Sigmoid colon (tissue), 7 donors: ENCODE data around the gene TXNRD2. TPM values are rescaled to one million over a fixed set of nuclear protein-coding genes. Genes with fewer than 3 reads are reported as not detected.

ENCODE experiments used
- DNase-seq: peaks from one replicate; pipeline ENCODE4 v3.0.0-alpha.2; 2019
- H3K27ac ChIP-seq, 4 donors: fragments of 200-600 bp; sonication (generic); one replicate each; pipeline ENCODE4 v1.5.1; 2016 to 2019; ENCODE audit warnings: mild to moderate bottlenecking in 1 of 4
- H3K27me3 ChIP-seq, 3 donors: fragments of 200-600 bp; sonication (generic); one replicate each; pipeline ENCODE4 v1.5.1; 2019; ENCODE audit warnings: mild to moderate bottlenecking in 1 of 3
- H3K36me3 ChIP-seq, 4 donors: fragments of 200-600 bp; sonication (generic); one replicate each; pipeline ENCODE4 v1.5.1; 2016 to 2019
- H3K4me1 ChIP-seq, 4 donors: fragments of 200-600 bp; sonication (generic); one replicate each; pipeline ENCODE4 v1.5.1; 2017 to 2019
- H3K4me3 ChIP-seq, 4 donors: fragments of 200-600 bp; sonication (generic); one replicate each; pipeline ENCODE4 v1.5.1; 2017 to 2019; ENCODE audit warnings: mild to moderate bottlenecking in 2 of 4, moderate library complexity in 1 of 4
- H3K9me3 ChIP-seq, 4 donors: fragments of 200-600 bp in 3 of 4; sonication (generic) in 3 of 4; one replicate each; pipeline versions ENCODE4 v1.5.1 to v1.6.1; 2013 to 2019
- EP300 ChIP-seq, 4 donors: sonication (generic); formaldehyde crosslinking; IDR thresholded peaks; one replicate each; pipeline ENCODE4 v1.6.1; 2017; ENCODE audit warnings: antibody characterized with exemption in 4 of 4
- POLR2A ChIP-seq, 2 donors: fragments of 450-650 bp; IDR thresholded peaks; one replicate each; pipeline ENCODE4 v1.6.1; 2016; ENCODE audit warnings: antibody characterized with exemption in 2 of 2, mild to moderate bottlenecking in 2 of 2, moderate library complexity in 2 of 2
- POLR2AphosphoS5 ChIP-seq, 4 donors: sonication (generic); formaldehyde crosslinking; IDR thresholded peaks; one replicate each; pipeline ENCODE4 v1.6.1; 2017; ENCODE audit warnings: antibody characterized with exemption in 4 of 4
- WGBS, 2 donors: extraction: QIAGEN DNeasy Blood & Tissue Kit; methylation state at CpG; one replicate each; pipeline ENCODE4 v1.1.7; 2013; 5-methylcytosine and 5-hydroxymethylcytosine counted together
- intact Hi-C: fragments of 100-400 bp; cut with DNase I; formaldehyde crosslinking; loops from one replicate; pipeline ENCODE4 v1.15.1; 2023
- polyA plus RNA-seq, 3 donors: library from polyadenylated mRNA; stranded (reverse); fragments of 200-250 nt; gene quantifications; one replicate each; pipeline ENCODE4 v1.2.3, GENCODE V29; 2013
- total RNA-seq, 4 donors: library from RNA; depleted of rRNA; stranded (reverse); fragments of >200 nt; gene quantifications; one replicate each; pipeline ENCODE4 v1.1.0, GENCODE V29; 2016
- TF ChIP-seq, protein P1 (sequence below), 4 experiments: fragments of 450-650 bp in 3 of 4; fragments of 200-600 bp in 1 of 4; IDR thresholded peaks; one replicate each; pipeline ENCODE4 v1.5.1; 2016 to 2019; ENCODE audit warnings: antibody characterized with exemption in 4 of 4, mild to moderate bottlenecking in 3 of 4, moderate library complexity in 2 of 4
- donor health status: healthy with polysubstance abuse.
- donor health status: Bipolar disorder and iron deficiency.
- donor health status: healthy.

TXNRD2 gene
- total and polyA plus RNA-seq, 7 donors = 13.2 to 29.6 (median 18.3) TPM

- no peak overlapping the region for H3K27ac ChIP-seq
- H3K27me3 ChIP-seq = no peaks in the 10 kb centered on the region
- H3K36me3 ChIP-seq = peaks cover 0 to 63% (median 7%) of the 10 kb centered on the region in 4 donors
- TF ChIP-seq, protein P1, sequence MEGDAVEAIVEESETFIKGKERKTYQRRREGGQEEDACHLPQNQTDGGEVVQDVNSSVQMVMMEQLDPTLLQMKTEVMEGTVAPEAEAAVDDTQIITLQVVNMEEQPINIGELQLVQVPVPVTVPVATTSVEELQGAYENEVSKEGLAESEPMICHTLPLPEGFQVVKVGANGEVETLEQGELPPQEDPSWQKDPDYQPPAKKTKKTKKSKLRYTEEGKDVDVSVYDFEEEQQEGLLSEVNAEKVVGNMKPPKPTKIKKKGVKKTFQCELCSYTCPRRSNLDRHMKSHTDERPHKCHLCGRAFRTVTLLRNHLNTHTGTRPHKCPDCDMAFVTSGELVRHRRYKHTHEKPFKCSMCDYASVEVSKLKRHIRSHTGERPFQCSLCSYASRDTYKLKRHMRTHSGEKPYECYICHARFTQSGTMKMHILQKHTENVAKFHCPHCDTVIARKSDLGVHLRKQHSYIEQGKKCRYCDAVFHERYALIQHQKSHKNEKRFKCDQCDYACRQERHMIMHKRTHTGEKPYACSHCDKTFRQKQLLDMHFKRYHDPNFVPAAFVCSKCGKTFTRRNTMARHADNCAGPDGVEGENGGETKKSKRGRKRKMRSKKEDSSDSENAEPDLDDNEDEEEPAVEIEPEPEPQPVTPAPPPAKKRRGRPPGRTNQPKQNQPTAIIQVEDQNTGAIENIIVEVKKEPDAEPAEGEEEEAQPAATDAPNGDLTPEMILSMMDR (IDR thresholded peaks at IDR 0.05) = no peak
- TF ChIP-seq POLR2AphosphoS5 (IDR thresholded peaks at IDR 0.05) (no peak), POLR2A (IDR thresholded peaks at IDR 0.05) (no peak), EP300 (IDR thresholded peaks at IDR 0.05) (no peak)
- no peaks in the 10 kb centered on the region for H3K9me3 ChIP-seq
- DNase-seq = no peak
- WGBS, 2 donors = 84 to 94% methylated on average over 7 of the region's 7 CpGs
- H3K4me3 ChIP-seq = no peak overlapping the region
- no peaks in the 10 kb centered on the region for H3K4me1 ChIP-seq
- intact Hi-C loops = no loop called here
Observed at GRCh38 chr22:19902245-19902715, 39.3 kb downstream of the TXNRD2 start.

DNA sequence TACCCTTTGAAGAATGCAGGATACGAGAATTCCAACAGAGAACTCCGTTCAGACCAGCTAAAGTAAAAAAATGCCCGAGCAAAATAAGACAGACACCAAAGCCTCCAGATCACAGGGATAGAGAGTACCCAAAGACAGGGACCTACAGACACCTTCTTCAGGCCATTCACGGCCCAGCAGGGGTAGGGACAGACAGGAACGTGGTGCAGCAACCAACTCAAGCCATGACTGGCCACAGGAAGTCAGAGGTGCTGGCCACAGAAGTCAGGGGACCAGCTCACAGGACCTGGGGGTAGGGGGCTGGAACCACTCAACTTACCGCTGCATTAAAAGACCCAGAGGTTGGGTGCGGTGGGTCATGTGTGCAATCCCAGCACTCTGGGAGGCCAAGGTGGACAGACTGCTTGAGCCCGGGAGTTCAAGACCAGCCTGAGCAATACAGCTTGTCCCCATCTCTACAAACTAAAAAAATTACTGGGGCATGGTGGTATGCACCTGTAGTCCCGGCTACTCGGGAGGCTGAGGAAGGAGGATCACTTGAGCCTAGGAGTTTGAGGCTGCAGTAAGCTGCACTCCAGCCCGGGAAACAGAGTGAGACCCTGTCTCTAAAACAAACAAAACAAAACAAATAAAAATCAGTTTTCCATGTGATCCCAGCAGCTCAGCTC lies 39.9 kb downstream of the TXNRD2 start:
- H3K27me3 ChIP-seq = no peaks in the 10 kb centered on the region
- TF ChIP-seq POLR2A (IDR thresholded peaks at IDR 0.05) (no peak), EP300 (IDR thresholded peaks at IDR 0.05) (no peak), POLR2AphosphoS5 (IDR thresholded peaks at IDR 0.05) (no peak)
- TF ChIP-seq, protein P1 (IDR thresholded peaks at IDR 0.05) = no peak
- WGBS, 2 donors = 89 to 92% methylated on average over 11 of the region's 11 CpGs
- no peaks in the 10 kb centered on the region for H3K4me1 ChIP-seq
- no peak for DNase-seq
- no peak overlapping the region for H3K27ac ChIP-seq
- intact Hi-C loops = no loop called here
- no peaks in the 10 kb centered on the region for H3K9me3 ChIP-seq
- H3K36me3 ChIP-seq = peaks cover 0 to 66% (median 7%) of the 10 kb centered on the region in 4 donors
- H3K4me3 ChIP-seq = no peak overlapping the region

- no peak overlapping the region for H3K4me3 ChIP-seq
- no peak overlapping the region for H3K27ac ChIP-seq
- intact Hi-C loops = no loop called here
- H3K9me3 ChIP-seq = no peaks in the 10 kb centered on the region
- H3K36me3 ChIP-seq = peaks cover 0 to 59% (median 7%) of the 10 kb centered on the region in 4 donors
- H3K4me1 ChIP-seq = no peaks in the 10 kb centered on the region
- 59 to 84% methylated on average over 13 of the region's 13 CpGs for WGBS, 2 donors
- TF ChIP-seq, protein P1 (IDR thresholded peaks at IDR 0.05) = no peak
- TF ChIP-seq EP300 (IDR thresholded peaks at IDR 0.05) (no peak), POLR2AphosphoS5 (IDR thresholded peaks at IDR 0.05) (no peak), POLR2A (IDR thresholded peaks at IDR 0.05) (no peak)
- no peak for DNase-seq
- no peaks in the 10 kb centered on the region for H3K27me3 ChIP-seq
Observed at GRCh38 chr22:19900707-19901436, 40.7 kb downstream of the TXNRD2 start.

DNA sequence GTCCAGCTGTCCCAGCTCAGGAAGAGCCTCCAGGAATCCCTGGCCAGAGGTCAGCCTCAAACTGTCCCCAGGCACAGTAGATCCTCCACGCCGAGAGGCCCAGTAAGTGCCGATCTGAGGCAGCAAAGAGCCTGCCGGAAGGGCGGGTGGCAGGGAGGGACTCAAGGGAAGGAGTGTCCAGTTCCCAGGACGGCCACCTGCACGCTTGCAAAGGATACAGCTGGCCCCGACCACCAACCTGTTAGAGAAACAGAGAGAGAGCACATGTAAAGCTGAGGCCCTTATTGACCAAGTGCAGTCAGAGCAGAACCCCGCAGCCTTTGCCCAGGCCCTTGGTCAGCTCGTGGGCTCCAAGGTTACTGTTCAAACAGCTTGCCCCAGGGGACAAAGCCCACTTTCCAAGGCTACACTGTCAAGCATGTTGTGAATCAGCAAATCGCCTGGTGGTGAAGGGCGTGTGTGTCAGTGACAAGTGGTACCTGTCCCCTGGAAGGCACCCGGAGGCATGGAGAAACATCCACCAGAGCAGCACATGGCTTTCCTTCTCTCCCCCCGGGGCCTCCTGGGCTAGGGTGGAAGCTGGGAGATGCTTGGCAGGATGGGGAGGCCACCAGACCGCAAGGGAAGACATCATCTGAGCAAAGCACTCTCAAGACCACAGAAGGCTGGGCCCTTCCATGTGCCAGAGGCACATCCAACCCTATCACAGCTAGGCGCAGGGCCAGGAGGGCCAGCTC lies 42.6 kb downstream of the TXNRD2 start:
- intact Hi-C loops = no loop called here

More for the DNA sequence above, 42.6 kb downstream of the TXNRD2 start:
- no peak overlapping the region for H3K4me3 ChIP-seq
- TF ChIP-seq EP300 (IDR thresholded peaks at IDR 0.05) (no peak), POLR2A (IDR thresholded peaks at IDR 0.05) (no peak), POLR2AphosphoS5 (IDR thresholded peaks at IDR 0.05) (no peak)
- TF ChIP-seq, protein P1 (IDR thresholded peaks at IDR 0.05) = no peak
- H3K36me3 ChIP-seq = peaks cover 0 to 66% (median 11%) of the 10 kb centered on the region in 4 donors
- H3K27me3 ChIP-seq = no peaks in the 10 kb centered on the region
- WGBS, 2 donors = 92 to 95% methylated on average over 16 of the region's 16 CpGs
- H3K27ac ChIP-seq = no peak overlapping the region
- DNase-seq = no peak
- H3K4me1 ChIP-seq = no peaks in the 10 kb centered on the region
- H3K9me3 ChIP-seq = no peaks in the 10 kb centered on the region
